Keratinocyte (primary cell): ENCODE results near the gene CCR9.

Experiments
- EZH2 ChIP-seq: IDR thresholded peaks from one replicate; pipeline ENCODE4 v1.6.1; 2012; ENCODE audit warnings: inconsistent platforms, mild to moderate bottlenecking, low read length, moderate library complexity
- TF ChIP-seq, protein P1 (sequence below), 3 experiments: IDR thresholded peaks in 1 of 3; conservative IDR thresholded peaks in 1 of 3; optimal IDR thresholded peaks in 1 of 3; 2 replicates in 2 of 3; 3 replicates in 1 of 3; pipeline versions ENCODE3 to v1.5.1; 2011; ENCODE audit warnings: low read length in 3 of 3, mild to moderate bottlenecking in 3 of 3, moderate library complexity in 2 of 3, control low read depth in 1 of 3, inconsistent platforms in 1 of 3; ENCODE audit not compliant: insufficient read depth in 2 of 3; ENCODE audit errors: extremely low read depth in 1 of 3

DNA sequence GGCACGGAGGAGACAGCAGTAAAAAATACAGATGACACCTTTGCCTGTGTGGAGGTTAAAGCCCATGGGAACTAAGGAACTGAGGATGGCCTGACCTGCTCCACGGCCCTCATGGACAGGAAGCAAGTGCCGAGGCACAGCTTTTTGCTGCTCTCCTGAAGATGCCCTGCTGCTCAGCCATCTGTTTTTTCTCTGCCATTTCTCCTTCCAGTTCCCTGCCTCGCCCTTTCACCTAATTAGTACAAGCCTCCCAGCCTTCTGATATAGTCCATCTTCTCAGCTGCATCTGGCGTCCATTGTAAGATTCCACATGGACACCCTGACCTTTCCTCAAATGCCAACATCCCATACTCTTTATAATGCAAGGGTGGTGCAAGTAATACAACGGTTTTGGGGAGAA is 45.2 kb downstream of the CCR9 start:
- TF ChIP-seq EZH2 = no peak
- TF ChIP-seq, protein P1, sequence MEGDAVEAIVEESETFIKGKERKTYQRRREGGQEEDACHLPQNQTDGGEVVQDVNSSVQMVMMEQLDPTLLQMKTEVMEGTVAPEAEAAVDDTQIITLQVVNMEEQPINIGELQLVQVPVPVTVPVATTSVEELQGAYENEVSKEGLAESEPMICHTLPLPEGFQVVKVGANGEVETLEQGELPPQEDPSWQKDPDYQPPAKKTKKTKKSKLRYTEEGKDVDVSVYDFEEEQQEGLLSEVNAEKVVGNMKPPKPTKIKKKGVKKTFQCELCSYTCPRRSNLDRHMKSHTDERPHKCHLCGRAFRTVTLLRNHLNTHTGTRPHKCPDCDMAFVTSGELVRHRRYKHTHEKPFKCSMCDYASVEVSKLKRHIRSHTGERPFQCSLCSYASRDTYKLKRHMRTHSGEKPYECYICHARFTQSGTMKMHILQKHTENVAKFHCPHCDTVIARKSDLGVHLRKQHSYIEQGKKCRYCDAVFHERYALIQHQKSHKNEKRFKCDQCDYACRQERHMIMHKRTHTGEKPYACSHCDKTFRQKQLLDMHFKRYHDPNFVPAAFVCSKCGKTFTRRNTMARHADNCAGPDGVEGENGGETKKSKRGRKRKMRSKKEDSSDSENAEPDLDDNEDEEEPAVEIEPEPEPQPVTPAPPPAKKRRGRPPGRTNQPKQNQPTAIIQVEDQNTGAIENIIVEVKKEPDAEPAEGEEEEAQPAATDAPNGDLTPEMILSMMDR (optimal IDR thresholded peaks at IDR 0.05 in 1 of 3, IDR thresholded peaks at IDR 0.05 in 1 of 3, conservative IDR thresholded peaks at IDR 0.05 in 1 of 3; ENCODE audit: extremely low read depth in 1 of 3, insufficient read depth in 2 of 3, low read length in 3 of 3) = no peak
